GM10248 (cell line): ENCODE results near the gene AK8.

Experiments used
- CTCF ChIA-PET: fragments of 300-600 bp; sonication (Branson Sonifier 250); formaldehyde crosslinking; extraction: SDS; loops from one replicate; lab custom pipeline; 2021; ENCODE audit warnings: antibody characterized with exemption; lab: Yijun Ruan, JAX
- POLR2A ChIA-PET: fragments of 350-650 bp; sonication (Branson Sonifier 250); formaldehyde crosslinking; extraction: SDS; loops from one replicate; lab custom pipeline; 2020; ENCODE audit warnings: antibody characterized with exemption; lab: Yijun Ruan, JAX
- DNase-seq: peaks from one replicate; pipeline ENCODE4 v3.0.0; 2012; ENCODE audit errors: extremely low spot score
- CTCF ChIP-seq: IDR thresholded peaks from 2 replicates; pipeline ENCODE4 v1.5.1; 2012; ENCODE audit warnings: mild to moderate bottlenecking, low read depth; ENCODE audit errors: extremely low read depth, missing control alignments, control extremely low read depth

The AK8 gene

DNA sequence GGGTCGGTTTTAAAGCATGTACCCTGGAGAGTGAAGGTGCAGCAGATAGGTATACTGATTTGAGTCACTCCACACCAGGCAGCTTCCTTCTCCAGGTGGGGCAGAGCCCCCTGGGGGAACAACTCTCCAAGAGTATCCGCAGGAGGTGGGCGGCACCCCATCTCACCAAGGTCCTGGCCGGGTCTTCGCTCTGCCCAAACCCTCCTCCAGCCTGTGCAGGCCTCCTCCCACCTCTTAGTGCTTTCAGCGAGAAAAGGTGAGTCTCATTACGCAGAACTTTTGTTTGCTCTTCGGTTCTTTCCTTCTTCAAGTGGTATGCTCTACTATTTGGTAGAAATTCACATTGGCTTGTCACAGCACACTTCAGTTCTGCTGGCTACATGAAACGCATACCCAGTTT is 14.3 kb upstream of the AK8 start:
- TF ChIP-seq CTCF, result no peak
- CTCF ChIA-PET, result interaction anchor here (3.2 to 4.8 kb wide), 2 partner anchors 12 to 13 kb away, joined by 10 to 33 read pairs; partner anchors contain the start of gene SPACA9

DNA sequence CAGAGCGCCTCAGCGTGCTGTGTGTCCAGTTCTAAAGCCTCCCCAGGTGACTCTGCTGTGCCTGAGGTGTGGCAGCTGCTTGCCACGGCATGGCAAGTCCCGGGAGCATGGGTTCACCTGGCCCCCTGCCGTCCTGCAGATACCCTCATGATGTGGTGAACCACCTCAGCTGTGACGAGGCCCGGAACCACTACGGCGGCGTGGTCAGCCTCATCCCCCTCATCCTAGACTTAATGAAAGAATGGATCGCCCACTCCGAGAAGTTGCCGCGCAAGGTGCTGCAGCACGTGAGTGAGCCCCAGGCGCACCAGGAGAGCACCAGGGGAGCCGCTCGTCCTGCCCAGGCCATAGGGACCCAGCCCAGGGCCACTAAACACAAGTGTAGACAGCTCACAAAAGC is 10.1 kb upstream of the AK8 start:
- no peak for DNase-seq
- no peak for TF ChIP-seq CTCF
- POLR2A ChIA-PET, result no interaction called here
- CTCF ChIA-PET, result interaction anchor here (2.3 kb wide), 1 partner anchor 13 kb away, joined by 7 read pairs; no protein-coding TSS in a partner anchor

More for the DNA sequence above, 14.3 kb upstream of the AK8 start:
- POLR2A ChIA-PET, result no interaction called here
- no peak for DNase-seq

GRCh38 chr9:132887181-132888120 is 9.4 kb upstream of the AK8 start:
- POLR2A ChIA-PET, result no interaction called here
- no peak for DNase-seq
- CTCF ChIA-PET, result interaction anchor here (2.9 kb wide), 1 partner anchor 11 kb away, joined by 8 read pairs; no protein-coding TSS in a partner anchor
- no peak for TF ChIP-seq CTCF

GRCh38 chr9:132886334-132886725 is 8.2 kb upstream of the AK8 start:
- POLR2A ChIA-PET, result no interaction called here
- TF ChIP-seq CTCF, result no peak
- DNase-seq, result no peak
- CTCF ChIA-PET, result interaction anchor here (2.9 to 4.7 kb wide), 2 partner anchors 12 to 16 kb away, joined by 8 to 42 read pairs; no protein-coding TSS in a partner anchor

- TF ChIP-seq CTCF, result no peak
- no peak for DNase-seq
- POLR2A ChIA-PET, result no interaction called here
- CTCF ChIA-PET, result interaction anchor here (1.1 to 4.7 kb wide), 3 partner anchors 12 to 37 kb away, joined by 3 to 42 read pairs (median 8); no protein-coding TSS in a partner anchor
Measured at GRCh38 chr9:132885720-132886333, 7.7 kb upstream of the AK8 start.
